Stimulated activated naive B cell treated with anti-CD40 and anti-IgM and Interleukin-4, amounts not matched to agents 10 μg/mL and 1 μg/mL and 100 μg/mL, for 72 hours (primary cell): ENCODE data around the gene APP.

Experiments used
- ATAC-seq, 2 donors: fragments of 150-1000 bp; cut with Tn5 transposase; replicated peaks; 2 replicates each; pipeline ENCODE4 v1.10.0; 2021; ENCODE audit warnings: moderate library complexity in 1 of 2
- DNase-seq: peaks from one replicate; pipeline ENCODE4 v3.0.0; 2021
- H3K27ac Mint-ChIP-seq: one replicate; pipeline ENCODE4 v1.8.0; 2022; ENCODE audit warnings: mild to moderate bottlenecking, mixed read lengths
- H3K27me3 Mint-ChIP-seq, 2 donors: one replicate each; pipeline ENCODE4 v1.8.0; 2022; ENCODE audit warnings: mixed read lengths in 2 of 2
- H3K36me3 Mint-ChIP-seq, 2 donors: one replicate each; pipeline ENCODE4 v1.8.0; 2022; ENCODE audit warnings: mixed read lengths in 2 of 2, mild to moderate bottlenecking in 1 of 2
- H3K4me1 Mint-ChIP-seq, 2 donors: one replicate each; pipeline ENCODE4 v1.8.0; 2022; ENCODE audit warnings: mixed read lengths in 2 of 2, mild to moderate bottlenecking in 1 of 2
- H3K4me3 Mint-ChIP-seq, 2 donors: one replicate each; pipeline ENCODE4 v1.8.0; 2022; ENCODE audit warnings: mild to moderate bottlenecking in 2 of 2, mixed read lengths in 2 of 2, moderate library complexity in 1 of 2
- H3K9me3 Mint-ChIP-seq, 2 donors: one replicate each; pipeline ENCODE4 v1.8.0; 2022; ENCODE audit warnings: mixed read lengths in 2 of 2, mild to moderate bottlenecking in 1 of 2

APP gene

DNA sequence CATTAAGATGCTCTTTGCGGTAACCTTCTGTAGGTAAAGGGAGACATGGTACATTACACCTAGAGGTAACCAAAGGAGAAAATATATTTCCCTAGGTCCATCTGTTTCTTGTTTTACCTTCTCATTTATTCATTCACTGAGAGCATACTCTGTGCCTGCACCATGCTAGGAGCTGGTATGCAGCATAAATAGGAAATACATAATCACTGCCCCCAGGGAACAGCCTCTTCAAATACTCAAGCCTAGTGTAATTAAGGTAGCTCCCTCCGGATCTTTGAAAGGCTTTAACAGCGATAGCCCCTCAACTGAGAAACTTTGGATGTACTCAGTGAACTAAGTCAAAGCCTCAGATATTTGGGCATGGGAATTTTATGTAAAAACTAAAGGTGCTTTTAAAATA is 312.2 kb downstream of the APP start:
- ATAC-seq = no peak
- no peak overlapping the region for H3K4me3 Mint-ChIP-seq
- no peaks in the 10 kb centered on the region for H3K4me1 Mint-ChIP-seq
- no peak for DNase-seq
- H3K27me3 Mint-ChIP-seq = no peaks in the 10 kb centered on the region
- H3K36me3 Mint-ChIP-seq = no peaks in the 10 kb centered on the region
- no peaks in the 10 kb centered on the region for H3K9me3 Mint-ChIP-seq
- H3K27ac Mint-ChIP-seq = no peak overlapping the region

DNA sequence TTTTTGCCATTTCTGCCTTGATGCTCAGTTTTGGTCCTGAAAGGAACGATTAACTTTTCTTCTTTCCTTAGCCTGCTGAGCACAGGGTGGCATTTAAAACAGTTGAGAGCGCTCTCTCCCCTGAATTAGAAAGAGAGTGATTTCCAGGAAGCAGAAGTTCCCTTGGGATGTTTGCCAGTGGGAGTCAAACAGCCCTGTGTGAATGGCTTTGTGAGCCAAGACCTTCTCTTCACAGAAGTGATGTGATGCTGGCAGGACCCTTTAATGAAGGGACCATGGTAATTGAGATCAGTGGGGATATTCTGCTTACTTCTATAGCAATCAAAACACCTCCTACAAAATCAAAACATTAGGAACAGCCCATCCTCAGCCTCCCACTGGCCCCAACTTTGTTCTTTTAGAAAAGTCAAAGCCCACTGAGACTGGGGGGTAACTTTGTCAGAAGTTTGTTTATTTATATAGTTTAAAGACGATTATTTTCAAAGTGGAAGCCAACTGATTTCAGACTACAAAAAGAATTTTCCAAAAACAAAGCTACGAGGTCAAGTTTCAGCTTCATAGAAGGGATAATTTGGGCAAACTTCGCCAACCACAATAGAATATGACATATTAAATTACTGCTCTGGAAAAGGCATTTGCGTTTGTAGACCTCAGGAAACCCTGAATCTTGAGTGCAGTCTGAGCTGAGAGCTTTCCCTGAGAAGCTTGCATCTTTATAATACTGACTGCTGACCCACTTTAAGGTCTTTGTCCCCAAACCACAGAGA is 313.1 kb downstream of the APP start:
- ATAC-seq = no peak

DNA sequence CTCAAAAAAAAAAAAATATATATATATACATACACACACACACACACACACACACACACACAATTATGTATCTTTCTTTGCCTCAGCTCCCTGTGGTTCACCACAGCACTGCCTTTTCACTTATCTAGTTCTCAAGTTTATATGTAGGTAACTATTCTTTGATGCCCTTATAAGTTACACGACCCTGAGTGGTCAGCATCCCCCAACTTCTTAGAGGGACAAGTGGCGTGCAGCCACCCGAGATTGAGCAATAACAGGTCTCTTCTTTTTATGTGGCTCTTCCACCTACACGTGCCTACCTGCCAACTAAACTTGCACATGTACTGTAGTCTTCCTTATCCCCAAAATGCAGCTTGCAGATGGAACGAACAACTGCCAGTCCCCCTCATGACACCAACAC is 315.0 kb downstream of the APP start:
- H3K27ac Mint-ChIP-seq = no peak overlapping the region
- DNase-seq (no peak), ATAC-seq (no peak)
- no peaks in the 10 kb centered on the region for H3K27me3 Mint-ChIP-seq
- no peaks in the 10 kb centered on the region for H3K4me1 Mint-ChIP-seq
- H3K36me3 Mint-ChIP-seq = no peaks in the 10 kb centered on the region
- H3K4me3 Mint-ChIP-seq = no peak overlapping the region
- H3K9me3 Mint-ChIP-seq = no peaks in the 10 kb centered on the region

More for the DNA sequence above, 313.1 kb downstream of the APP start:
- H3K9me3 Mint-ChIP-seq = no peaks in the 10 kb centered on the region
- H3K4me3 Mint-ChIP-seq = no peak overlapping the region
- no peaks in the 10 kb centered on the region for H3K4me1 Mint-ChIP-seq
- H3K27ac Mint-ChIP-seq = no peak overlapping the region
- no peaks in the 10 kb centered on the region for H3K36me3 Mint-ChIP-seq
- no peak for DNase-seq
- no peaks in the 10 kb centered on the region for H3K27me3 Mint-ChIP-seq

DNA sequence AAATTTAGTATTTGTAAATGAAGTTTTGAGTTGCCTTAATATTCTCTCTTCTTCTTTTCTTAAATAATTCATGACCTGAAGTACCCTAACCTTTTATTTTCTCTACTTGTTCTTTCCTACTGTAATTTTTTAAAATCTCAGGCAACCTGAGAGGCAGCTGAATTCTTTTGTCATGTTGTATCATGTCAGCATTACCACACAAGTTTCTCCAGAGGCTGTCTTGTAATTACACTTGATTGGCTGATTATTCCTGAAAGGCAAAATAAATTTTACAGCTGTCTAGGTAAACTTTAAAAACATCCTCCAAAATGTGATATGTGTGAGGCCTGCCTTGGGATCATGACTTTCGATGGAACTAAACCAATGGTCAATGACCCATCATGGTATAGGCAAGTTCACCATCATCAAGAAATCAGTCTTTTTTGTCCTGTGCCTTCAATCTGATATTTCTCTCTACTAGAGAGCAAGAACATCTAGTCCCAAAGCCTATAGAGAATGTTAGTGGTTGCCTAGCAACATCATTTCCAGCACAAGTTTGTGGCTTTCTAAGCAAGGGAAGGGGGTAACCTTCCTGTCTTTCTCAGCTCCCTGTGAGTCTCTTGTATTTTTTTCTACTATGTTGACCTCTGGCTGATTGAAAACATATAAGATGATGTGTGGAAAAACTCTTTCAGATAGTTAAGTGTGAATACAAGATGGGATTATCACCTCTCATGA is 320.3 kb downstream of the APP start:
- ATAC-seq = no peak
- H3K36me3 Mint-ChIP-seq = peaks cover 5 to 9% of the 10 kb centered on the region in 2 donors
- H3K9me3 Mint-ChIP-seq = peaks cover 10 to 17% of the 10 kb centered on the region in 2 donors
- peaks cover 5 to 9% of the 10 kb centered on the region in 2 donors for H3K4me1 Mint-ChIP-seq
- no peak overlapping the region for H3K4me3 Mint-ChIP-seq
- no peak for DNase-seq
- no peak overlapping the region for H3K27ac Mint-ChIP-seq
- no peaks in the 10 kb centered on the region for H3K27me3 Mint-ChIP-seq

DNA sequence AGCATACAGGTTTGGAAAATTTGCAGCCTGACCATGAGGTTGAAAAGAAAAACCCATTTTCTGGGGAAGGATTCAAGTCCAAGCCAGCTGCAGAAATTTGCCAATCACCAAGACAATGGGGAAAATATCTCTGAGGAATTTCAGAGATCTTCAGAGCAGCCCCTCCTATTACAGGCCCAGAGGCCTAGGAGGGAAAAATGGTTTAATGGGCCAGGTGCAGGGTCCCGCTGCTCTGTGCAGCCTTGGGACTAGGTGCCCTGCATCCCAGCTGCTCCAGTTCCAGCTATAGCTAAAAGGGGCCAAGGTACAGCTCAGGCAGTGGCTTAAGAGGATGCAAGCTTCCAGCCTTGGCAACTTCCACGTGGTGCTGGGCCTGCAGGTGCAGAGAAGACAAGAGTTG is 322.3 kb downstream of the APP start:
- no peak for ATAC-seq

DNA sequence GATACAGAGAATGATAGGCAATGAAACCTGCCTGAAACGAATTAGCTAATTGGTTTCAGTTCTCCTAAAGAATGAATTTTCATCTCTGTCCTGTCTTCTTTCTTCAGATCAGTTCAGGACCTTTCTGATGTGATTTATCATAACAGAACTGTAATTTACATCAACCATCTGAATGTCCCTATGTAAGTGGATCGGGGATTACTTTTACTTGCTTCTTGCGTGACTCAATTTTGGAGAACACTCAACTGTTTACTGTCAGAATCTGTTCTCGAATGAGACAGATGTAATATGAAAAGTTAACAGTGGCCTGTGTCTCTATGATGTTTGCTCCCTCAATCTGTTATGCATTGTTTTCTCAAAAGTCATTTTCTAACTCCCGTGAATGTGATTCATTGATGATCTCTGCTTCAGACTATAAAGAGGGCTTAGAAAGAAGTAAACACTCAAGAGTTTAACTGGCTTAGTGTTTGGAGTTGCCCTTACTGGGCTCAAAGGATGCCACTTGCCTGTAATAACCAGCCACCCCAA is 324.8 kb downstream of the APP start:
- H3K9me3 Mint-ChIP-seq = peaks cover 10 to 17% of the 10 kb centered on the region in 2 donors
- ATAC-seq (peak; percentile 64 to 76), DNase-seq (no peak)
- H3K27me3 Mint-ChIP-seq = no peaks in the 10 kb centered on the region
- no peak overlapping the region for H3K4me3 Mint-ChIP-seq
- H3K36me3 Mint-ChIP-seq = peaks cover 5 to 9% of the 10 kb centered on the region in 2 donors
- peaks cover 8 to 13% of the 10 kb centered on the region in 2 donors for H3K4me1 Mint-ChIP-seq
- no peak overlapping the region for H3K27ac Mint-ChIP-seq

More for the DNA sequence above, 322.3 kb downstream of the APP start:
- Mint-ChIP-seq H3K27me3 (no peaks in the 10 kb centered on the region), H3K27ac (no peak overlapping the region), H3K4me1 (peaks cover 5 to 9% of the 10 kb centered on the region in 2 donors), H3K36me3 (peaks cover 5 to 9% of the 10 kb centered on the region in 2 donors), H3K4me3 (no peak overlapping the region), H3K9me3 (peaks cover 10 to 17% of the 10 kb centered on the region in 2 donors)
- DNase-seq = no peak

DNA sequence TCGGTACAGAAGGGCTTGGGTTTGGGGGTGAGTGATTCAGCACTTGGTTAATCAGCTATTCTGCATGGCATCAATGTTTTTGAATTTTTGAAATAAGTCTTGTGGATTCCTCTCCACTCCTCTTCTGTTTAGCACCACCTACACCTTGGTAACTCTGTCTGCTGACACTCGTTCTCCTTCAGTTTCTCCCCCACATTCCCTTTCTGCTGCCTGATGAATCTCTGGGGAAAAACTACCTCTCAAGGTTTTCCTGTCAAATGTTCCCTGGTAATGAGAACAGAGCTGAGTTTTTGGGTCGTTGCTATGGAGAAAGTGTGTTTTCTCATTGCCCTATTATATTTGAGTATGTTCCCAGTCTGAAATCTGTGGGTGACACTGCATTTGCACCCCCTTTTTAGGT is 327.6 kb downstream of the APP start:
- peaks cover 19 to 23% of the 10 kb centered on the region in 2 donors for H3K9me3 Mint-ChIP-seq
- no peaks in the 10 kb centered on the region for H3K27me3 Mint-ChIP-seq
- DNase-seq = no peak
- no peak for ATAC-seq
- H3K4me1 Mint-ChIP-seq = peaks cover 8 to 13% of the 10 kb centered on the region in 2 donors
- peaks cover 5 to 11% of the 10 kb centered on the region in 2 donors for H3K36me3 Mint-ChIP-seq
- H3K27ac Mint-ChIP-seq = peak overlapping the region; percentile 4
- H3K4me3 Mint-ChIP-seq = no peak overlapping the region

DNA sequence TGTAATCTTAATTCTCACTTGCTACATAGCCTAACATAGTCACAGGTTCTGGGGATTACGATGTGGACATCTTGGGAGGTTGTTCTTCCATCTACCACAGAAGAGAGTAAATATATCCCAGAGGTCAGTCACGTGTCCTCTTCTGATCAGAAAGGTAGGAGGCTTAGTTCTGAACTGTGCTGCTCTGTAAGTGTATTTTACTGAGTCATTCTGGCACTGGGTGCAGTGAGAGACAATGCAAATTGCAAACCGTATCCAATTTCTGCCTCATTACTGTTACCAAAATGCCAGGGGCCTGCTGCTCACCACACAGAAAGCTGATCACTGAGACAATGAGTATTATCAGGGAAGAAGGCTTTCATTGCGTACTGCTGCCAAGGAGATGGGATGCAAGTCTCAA is 331.8 kb downstream of the APP start:
- peaks cover 9 to 15% of the 10 kb centered on the region in 2 donors for H3K9me3 Mint-ChIP-seq
- H3K4me3 Mint-ChIP-seq = no peak overlapping the region
- peaks cover 0 to 4% of the 10 kb centered on the region in 2 donors for H3K36me3 Mint-ChIP-seq
- peaks cover 3 to 4% of the 10 kb centered on the region in 2 donors for H3K4me1 Mint-ChIP-seq
- H3K27me3 Mint-ChIP-seq = no peaks in the 10 kb centered on the region
- no peak overlapping the region for H3K27ac Mint-ChIP-seq
- no peak for ATAC-seq
- DNase-seq = no peak

DNA sequence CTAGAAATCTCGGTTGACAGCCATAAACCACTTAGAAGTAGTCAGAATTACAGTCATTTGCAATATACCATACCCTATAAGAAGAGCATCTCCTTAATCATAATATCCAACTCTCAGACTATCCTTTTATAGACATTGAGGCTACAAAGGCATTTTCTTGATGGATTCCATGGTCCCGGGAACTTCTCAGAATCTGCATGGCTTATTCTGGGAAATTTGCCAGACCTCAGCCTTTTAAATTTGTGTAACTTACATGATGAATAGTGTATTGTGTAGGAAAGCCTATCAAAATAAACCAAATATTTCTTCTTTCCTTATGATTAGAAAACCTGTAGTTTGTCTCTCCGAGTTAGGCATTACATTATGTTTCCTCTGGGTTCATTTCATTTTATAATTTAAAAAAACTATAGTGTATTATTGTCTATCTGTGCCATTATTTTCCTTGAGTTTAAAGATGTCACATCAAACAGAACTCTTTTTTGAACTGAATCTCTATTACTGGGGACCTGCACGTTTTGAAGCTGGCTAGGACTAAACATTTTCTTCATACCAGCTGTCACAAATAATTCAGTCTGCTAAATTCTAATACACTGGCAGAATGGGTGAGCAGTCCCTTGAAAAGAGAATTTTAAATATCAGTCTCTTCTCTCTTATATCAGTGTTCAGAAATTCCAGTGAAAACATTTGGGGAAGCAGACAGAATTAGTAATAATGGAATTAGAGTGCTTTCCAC is 332.9 kb downstream of the APP start:
- Mint-ChIP-seq H3K9me3 (peaks cover 20 to 23% of the 10 kb centered on the region in 2 donors), H3K36me3 (peaks cover 2 to 7% of the 10 kb centered on the region in 2 donors), H3K27me3 (no peaks in the 10 kb centered on the region), H3K27ac (no peak overlapping the region), H3K4me3 (no peak overlapping the region), H3K4me1 (no peaks in the 10 kb centered on the region)
- ATAC-seq = no peak
- DNase-seq = no peak

DNA sequence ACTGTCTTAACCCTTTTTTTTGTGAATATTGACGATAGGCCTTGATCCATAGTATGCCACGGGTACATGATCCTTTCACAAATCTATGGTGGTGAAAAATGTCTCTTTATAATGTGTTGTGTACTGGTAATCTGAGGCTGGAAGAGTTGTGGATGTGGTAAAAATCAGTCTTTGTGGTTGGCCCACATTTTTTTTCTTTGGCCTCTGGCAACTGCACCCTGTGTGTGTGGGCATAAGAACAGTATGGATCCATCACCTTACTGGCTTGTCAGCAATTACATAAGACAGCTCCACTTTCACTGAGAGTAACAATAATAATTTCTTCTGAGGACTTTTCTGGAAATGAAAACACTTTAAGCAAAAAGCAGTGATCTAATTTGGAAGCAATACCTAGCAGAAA is 334.2 kb downstream of the APP start:
- Mint-ChIP-seq H3K9me3 (peaks cover 21 to 23% of the 10 kb centered on the region in 2 donors), H3K27me3 (no peaks in the 10 kb centered on the region), H3K27ac (no peak overlapping the region), H3K36me3 (peaks cover 2 to 7% of the 10 kb centered on the region in 2 donors), H3K4me3 (no peak overlapping the region), H3K4me1 (no peaks in the 10 kb centered on the region)
- DNase-seq (no peak), ATAC-seq (no peak)

DNA sequence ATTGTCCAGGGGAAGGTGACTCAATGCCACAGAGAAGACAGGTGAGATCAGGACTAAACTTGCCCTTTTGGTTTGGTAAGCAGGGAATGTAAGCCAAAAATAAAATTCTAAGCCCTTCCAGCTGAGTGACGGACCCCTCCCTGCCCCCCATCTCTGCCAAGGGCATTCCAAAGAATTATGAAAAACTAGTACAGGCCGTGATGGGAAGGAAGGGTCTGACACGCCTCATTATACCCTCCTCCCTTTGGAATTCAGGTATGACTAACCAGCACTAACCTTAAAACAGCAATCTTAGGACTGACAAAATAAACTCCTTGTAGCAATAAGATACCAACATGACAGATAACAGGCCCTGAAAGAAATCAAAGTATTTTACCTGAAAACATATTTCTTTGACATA is 336.2 kb downstream of the APP start:
- no peaks in the 10 kb centered on the region for H3K27me3 Mint-ChIP-seq
- H3K4me3 Mint-ChIP-seq = no peak overlapping the region
- ATAC-seq (no peak), DNase-seq (no peak)
- peaks cover 2 to 3% of the 10 kb centered on the region in 2 donors for H3K36me3 Mint-ChIP-seq
- no peak overlapping the region for H3K27ac Mint-ChIP-seq
- peaks cover 13 to 16% of the 10 kb centered on the region in 2 donors for H3K9me3 Mint-ChIP-seq
- no peaks in the 10 kb centered on the region for H3K4me1 Mint-ChIP-seq

DNA sequence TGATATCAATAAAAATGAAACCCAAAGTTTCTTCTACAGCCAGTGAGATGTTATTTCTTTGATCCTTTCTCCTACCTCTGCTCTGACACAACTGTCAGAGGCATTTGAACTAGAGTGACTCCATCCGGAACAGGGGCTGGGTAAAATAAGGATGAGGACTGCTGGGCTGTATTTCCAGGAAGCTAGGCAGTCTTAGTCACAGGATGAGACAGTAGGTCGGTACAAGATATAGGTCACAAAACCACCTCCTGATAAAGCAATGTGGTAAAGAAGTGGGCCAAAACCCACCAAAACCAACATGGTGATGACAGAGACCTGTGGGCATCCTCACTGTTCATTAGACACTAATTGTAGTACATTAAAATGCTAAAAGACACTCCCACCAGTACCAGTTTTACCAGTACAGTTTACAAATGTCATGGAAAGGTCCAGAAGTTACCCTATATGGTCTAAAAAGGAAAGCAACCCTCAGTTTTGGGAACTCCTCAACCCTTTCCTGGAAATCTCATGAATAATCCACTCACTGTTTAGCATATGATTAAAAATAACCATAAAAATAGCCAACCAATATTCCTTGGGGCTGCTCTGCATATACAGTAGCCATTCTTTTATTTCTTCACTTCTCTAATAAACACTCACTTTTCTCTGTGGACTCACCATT is 339.1 kb downstream of the APP start:
- Mint-ChIP-seq H3K27me3 (no peaks in the 10 kb centered on the region), H3K36me3 (peaks cover 2 to 3% of the 10 kb centered on the region in 2 donors), H3K4me3 (no peak overlapping the region), H3K9me3 (peaks cover 8 to 12% of the 10 kb centered on the region in 2 donors), H3K4me1 (no peaks in the 10 kb centered on the region), H3K27ac (no peak overlapping the region)
- DNase-seq (no peak), ATAC-seq (no peak)
